GM19328 (cell line): ENCODE results near the gene CTSC.
"Not testable (repeated sequence)": the region's sequence is repeated elsewhere in the genome, so short reads cannot be mapped to it uniquely, and the experiment has no call there.

ENCODE experiments used
- ATAC-seq: cut with Tn5 transposase; IDR thresholded peaks from one replicate; pipeline ENCODE4 v1.9.1; 2021; ENCODE audit warnings: mild to moderate bottlenecking, moderate library complexity; ENCODE audit not compliant: unreplicated experiment

The CTSC gene

GRCh38 chr11:88353386-88353785, 15.8 kb upstream of the CTSC start:
- ATAC-seq: no peak

- ATAC-seq: no peak
Observed at GRCh38 chr11:88352139-88352538, 14.6 kb upstream of the CTSC start.

DNA sequence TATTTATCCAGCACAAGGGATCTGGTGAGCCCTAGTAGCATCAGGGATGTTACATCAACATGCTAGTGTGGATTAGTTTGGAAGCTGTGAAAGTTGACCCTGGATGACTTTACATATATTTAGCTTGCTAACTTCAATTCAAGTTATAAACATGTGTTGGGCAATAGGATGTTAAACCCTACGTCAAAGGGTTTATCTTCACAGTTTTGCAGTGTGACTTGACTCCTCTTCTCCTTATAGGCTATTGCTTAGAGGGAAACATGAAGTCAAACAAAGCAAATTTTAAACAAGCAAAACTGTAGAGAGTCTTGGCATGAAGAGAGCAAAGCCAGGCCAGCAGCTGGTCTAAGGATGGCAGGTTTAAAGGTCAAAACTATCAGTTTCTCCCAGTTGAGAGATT, 11.3 kb upstream of the CTSC start:
- no peak for ATAC-seq

DNA sequence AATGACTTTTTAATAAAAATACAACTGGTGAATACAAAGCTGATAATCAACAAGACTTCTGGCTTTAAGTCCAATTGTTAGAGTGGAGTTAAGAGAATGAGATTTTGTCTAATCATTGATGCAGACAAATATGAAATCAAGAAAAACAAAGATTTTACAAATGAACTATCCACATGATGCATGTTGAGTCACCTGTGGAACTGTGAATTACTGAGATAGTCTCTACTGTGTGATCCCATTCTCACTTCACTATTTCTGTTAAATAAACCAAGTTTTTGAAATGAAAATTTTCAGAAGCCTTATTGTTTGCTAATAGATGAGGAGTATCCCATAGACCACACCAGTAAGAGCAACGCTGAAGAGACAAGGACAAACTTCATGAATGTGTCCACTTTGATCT, 8.4 kb upstream of the CTSC start:
- no peak for ATAC-seq

DNA sequence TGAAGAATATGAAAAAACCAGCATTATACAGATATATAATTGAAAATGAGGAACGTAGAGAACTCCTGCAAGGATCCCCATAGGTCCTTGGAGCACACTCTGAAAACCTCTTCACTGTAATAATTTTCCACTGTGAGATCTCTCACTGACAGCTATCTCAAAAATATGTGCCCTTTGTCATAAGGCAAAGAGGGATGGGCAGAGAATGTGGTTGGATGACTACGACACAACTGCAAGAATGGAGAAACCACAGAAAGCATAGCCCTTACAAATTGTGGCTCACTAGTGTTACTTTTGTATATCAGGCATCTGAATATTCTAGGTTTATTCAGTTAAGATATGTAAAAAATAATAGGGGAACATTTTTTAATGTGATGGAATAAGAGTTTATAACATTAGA, 7.9 kb upstream of the CTSC start:
- no peak for ATAC-seq

GRCh38 chr11:88344869-88345268, 7.3 kb upstream of the CTSC start:
- ATAC-seq: no peak

DNA sequence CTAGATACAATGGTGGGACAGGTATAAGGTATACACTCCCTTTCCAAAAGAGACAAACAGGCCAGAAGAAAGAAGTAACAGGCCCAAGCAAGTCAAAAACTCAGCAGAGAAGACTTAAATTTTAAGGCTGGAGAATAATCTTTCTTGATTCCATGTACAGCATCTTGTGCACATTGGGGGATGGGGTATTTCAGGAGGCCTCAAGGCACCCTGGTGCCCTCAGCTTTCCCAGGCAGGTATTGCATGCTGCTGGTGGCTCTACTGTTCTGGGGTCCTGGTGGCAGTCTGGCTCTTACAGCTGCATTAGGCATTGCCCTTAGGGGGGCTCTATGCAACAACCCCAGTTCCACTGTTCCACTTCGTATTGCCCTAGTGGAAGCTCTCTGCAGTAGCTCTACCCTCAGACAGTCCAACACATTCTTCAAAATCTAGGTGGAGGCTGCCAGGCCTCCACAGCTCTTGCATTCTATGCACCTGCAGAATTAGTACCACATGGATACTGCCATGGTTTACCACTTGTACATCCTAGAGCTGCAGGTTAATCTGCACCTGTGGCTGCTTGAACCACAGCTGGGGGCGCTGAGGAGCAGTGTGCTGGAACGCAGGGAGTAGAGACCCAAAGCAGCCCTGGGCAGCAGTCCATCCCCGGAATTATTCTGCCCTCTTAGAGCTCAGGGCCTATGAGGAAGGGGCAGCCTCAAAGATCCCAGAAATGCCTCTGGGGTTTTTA, 4.2 kb upstream of the CTSC start:
- no peak for ATAC-seq

GRCh38 chr11:88340366-88340935, 2.9 kb upstream of the CTSC start:
- no peak for ATAC-seq

DNA sequence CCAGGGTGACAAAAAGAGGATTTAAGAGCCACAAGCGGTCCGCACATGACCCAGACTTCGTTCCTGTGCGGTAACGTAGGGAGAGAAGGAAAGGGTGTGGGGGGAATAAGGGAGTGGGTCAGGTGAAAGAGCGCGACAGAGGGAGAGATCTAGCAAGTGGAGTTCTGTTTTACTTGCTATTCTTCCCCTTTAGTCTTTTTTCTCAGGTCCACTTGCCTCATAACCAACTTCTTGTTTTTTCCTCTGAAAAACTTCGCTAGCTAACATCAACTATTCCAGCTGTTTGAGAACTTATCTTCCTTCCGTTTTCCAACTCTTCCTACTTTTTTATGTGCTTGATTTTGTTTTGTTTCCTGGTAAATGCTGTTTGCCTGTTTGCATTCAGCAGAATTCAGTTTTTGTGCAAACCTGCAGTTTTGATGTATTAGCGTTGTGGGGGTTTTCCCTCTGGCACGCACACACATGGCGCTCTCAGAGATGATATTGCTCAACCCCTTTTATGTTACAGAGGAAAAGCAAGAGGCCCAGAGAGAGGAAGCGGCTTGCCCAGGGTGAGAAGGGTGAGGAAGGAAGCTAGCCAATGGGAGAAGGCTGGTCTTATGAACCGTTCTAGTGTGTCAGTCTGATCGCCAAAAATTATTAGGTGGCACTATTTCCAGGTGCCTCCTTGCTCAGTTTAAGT, 592 bp upstream of the CTSC start:
- ATAC-seq: no peak

DNA sequence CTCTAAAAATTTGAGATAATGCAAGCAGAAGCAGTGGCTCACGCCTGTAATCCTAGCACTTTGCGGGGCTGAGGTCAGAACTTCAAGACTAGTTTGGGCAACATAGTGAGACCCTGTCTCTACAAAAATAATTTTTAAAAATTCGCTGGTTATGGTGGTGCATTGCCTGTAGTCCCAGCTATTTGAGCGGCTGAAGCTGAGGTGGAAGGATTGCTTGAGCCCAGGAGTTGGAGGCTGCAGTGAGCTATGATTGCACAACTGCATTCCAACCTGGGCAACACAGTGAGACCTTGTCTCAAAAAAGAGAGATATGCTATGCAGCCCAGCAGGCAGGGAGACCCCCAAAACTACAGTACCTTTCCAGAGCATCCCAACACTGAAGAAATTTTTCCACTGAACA, 2.3 kb downstream of the CTSC start:
- ATAC-seq: no peak

GRCh38 chr11:88333862-88334261, 3.7 kb downstream of the CTSC start:
- no peak for ATAC-seq

DNA sequence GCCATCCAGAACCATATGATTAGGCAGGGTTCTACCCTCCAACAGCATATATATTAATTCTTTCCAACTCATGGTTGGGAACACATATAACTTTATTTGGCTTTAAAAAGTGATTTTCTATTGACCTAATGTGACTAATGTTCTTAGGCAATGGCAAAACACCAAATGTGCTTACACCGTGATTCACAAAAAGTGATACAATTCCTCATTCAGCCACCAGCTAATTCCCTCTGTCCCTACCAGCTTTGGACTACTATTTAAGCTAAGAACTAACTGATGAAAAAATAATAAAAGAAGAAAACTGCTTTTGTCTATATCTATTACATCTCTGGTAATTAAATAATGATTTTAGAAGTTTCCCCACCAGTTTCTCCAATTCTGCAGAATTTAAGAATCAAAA, 4.7 kb downstream of the CTSC start:
- no peak for ATAC-seq

GRCh38 chr11:88330826-88331428, 6.6 kb downstream of the CTSC start:
- no peak for ATAC-seq

GRCh38 chr11:88329563-88330250, 7.8 kb downstream of the CTSC start:
- ATAC-seq: no peak

DNA sequence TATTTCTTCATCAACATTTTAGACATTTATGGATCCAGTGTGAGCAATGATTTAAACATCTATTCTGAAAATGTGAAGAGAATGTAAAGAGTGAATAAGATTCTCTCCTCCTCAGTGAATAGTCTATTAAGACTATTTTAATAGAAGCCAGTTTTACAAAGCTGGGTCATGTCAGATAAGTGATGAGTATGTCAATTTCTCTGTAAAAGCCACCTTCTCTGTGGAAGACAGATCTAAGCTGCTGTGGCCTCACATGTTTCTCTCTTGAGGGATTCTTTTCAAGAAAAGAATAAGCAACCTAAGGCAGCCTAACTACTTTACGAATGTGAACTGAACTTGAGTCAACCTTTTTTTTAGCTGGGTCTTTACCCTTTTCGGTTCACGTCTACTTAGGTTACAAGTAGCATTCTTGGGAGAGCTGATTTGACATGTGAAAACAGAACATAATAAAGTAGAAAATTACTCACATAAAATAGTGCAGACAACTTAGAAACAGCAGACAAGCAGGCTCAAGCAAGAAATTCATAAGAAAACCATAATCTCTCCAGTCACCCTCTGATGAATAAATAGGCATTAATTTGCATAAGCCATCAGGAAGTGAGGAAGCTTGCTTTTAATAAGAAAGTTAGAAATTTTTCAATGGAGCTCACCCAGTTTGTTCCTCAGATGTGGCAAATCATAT, 9.9 kb downstream of the CTSC start:
- no peak for ATAC-seq

GRCh38 chr11:88327061-88327460, 10.5 kb downstream of the CTSC start:
- no peak for ATAC-seq

- no peak for ATAC-seq
Observed at GRCh38 chr11:88326099-88326498, 11.4 kb downstream of the CTSC start.

GRCh38 chr11:88324562-88325345, 12.8 kb downstream of the CTSC start:
- no peak for ATAC-seq

DNA sequence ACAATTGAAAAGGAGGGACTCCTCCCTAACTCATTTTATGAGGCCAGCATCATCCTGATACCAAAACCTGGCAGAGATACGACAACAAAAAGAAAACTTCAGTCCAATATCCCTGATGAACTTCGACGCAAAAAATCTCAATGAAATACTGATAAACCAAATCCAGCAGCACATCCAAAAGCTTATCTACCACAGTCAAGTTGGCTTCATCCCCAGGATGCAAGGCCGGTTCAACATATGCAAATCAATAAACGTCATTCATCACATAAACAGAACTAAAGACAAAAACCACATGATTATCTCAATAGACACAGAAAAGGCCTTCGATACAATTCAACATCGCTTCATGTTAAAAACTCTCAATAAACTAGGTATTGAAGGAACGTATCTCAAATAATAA, 14.7 kb downstream of the CTSC start:
- not testable (repeated sequence) for ATAC-seq

GRCh38 chr11:88321412-88321811, 16.1 kb downstream of the CTSC start:
- ATAC-seq: not testable (repeated sequence)
